ENCODE results near the gene COX7A1.
"Not testable (repeated sequence)": the region's sequence is repeated elsewhere in the genome, so short reads cannot be mapped to it uniquely, and the experiment has no call there.

- TF ChIP-seq CTCF, EP300, POLR2AphosphoS5 (IDR thresholded peaks at IDR 0.05): not testable (repeated sequence)
Observed at GRCh38 chr19:36179077-36179476, 26.8 kb upstream of the COX7A1 start.
